ENCODE results near the gene CASK.
A peak's percentile ranks its signal among the peaks of the same experiment; 100 is the strongest.

The CASK gene

DNA sequence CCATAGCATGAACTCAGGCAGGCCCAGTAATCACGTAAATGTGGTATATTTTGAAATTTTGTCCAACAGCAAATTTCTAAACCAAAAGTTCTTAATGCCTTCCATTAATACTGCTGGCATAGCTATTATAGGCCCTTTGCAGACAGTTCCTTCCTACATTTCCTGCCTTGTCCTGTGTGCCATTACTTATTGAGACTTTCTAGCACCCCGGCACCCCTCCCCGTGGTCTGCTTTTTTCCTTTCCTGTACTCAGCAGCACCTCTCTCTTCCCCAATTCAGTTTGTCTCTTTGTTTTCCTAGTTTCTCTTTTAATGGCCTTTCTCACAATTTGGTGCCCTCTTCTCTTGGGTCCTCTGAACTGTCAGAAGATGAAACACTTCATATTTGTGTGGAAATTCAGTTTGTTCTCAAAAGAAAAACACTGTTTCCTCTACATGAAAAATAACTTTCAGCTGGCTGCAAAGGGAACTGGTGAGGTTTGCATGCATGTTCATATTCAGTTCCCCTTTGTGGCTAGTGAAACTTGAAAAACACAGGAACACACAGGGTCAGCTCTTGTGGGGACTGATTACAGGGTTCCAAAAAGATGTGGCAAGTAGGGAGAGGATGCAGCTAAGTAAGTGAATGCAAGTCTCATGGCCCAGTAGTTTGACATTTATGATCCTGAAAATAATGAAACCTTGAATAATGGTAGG, 217.5 kb downstream of the CASK start:
- TF ChIP-seq, protein P1, sequence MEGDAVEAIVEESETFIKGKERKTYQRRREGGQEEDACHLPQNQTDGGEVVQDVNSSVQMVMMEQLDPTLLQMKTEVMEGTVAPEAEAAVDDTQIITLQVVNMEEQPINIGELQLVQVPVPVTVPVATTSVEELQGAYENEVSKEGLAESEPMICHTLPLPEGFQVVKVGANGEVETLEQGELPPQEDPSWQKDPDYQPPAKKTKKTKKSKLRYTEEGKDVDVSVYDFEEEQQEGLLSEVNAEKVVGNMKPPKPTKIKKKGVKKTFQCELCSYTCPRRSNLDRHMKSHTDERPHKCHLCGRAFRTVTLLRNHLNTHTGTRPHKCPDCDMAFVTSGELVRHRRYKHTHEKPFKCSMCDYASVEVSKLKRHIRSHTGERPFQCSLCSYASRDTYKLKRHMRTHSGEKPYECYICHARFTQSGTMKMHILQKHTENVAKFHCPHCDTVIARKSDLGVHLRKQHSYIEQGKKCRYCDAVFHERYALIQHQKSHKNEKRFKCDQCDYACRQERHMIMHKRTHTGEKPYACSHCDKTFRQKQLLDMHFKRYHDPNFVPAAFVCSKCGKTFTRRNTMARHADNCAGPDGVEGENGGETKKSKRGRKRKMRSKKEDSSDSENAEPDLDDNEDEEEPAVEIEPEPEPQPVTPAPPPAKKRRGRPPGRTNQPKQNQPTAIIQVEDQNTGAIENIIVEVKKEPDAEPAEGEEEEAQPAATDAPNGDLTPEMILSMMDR (IDR thresholded peaks at IDR 0.05; ENCODE audit: insufficient read depth, missing control alignments): no peak
- FAIRE-seq: no peak
- DNase-seq (ENCODE audit: insufficient read length, low spot score): no peak

GRCh38 chrX:41705042-41705441, 218.3 kb downstream of the CASK start:
- DNase-seq (ENCODE audit: insufficient read length, low spot score) (no peak), FAIRE-seq (no peak)
- TF ChIP-seq, protein P1 (IDR thresholded peaks at IDR 0.05; ENCODE audit: insufficient read depth, missing control alignments): no peak

DNA sequence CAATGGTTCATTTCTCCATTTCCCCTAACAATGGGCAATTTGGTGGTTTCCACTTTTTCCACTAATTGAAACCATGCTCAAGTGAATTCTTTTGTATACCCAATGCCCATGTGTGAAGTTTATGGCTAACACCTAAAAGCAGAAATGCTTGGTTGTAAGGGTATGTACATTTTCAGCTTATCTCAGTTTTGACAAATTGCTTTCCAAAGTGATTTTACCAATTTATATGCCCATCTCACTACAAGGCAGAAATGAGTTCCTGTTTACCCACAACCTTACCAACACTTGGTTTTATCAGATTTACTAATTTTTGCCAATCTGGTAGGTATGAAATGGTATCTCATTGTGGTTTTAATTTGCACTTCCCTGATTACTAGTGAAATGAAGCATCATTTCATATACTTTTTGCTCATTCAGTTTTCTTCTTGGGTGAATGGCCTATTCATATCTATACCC, 219.8 kb downstream of the CASK start:
- FAIRE-seq: no peak
- TF ChIP-seq, protein P1 (IDR thresholded peaks at IDR 0.05; ENCODE audit: insufficient read depth, missing control alignments): no peak
- no peak for DNase-seq (ENCODE audit: insufficient read length, low spot score)

GRCh38 chrX:41695426-41695825, 227.9 kb downstream of the CASK start:
- no peak for FAIRE-seq
- TF ChIP-seq, protein P1 (IDR thresholded peaks at IDR 0.05; ENCODE audit: insufficient read depth, missing control alignments): no peak
- no peak for DNase-seq (ENCODE audit: insufficient read length, low spot score)

DNA sequence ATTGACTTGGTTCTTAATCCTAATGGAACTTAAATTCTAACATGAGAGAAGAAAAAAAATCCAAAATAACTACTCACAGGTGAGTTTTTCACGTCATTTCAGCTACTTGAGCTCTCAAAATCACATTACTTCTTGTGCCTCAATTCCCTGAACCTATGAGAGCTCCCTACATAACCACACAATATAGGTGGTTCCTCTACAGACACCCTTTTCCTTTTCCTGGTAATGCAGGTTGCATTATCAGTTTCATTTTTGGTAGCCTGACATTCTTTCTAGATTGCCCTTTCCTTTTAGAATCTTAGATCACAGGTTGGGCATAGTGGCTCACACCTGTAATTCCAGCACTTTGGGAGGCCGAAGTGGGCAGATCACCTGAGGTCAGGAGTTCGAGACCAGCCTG, 230.3 kb downstream of the CASK start:
- TF ChIP-seq, protein P1 (IDR thresholded peaks at IDR 0.05; ENCODE audit: insufficient read depth, missing control alignments): no peak
- FAIRE-seq (no peak), DNase-seq (ENCODE audit: insufficient read length, low spot score) (no peak)

DNA sequence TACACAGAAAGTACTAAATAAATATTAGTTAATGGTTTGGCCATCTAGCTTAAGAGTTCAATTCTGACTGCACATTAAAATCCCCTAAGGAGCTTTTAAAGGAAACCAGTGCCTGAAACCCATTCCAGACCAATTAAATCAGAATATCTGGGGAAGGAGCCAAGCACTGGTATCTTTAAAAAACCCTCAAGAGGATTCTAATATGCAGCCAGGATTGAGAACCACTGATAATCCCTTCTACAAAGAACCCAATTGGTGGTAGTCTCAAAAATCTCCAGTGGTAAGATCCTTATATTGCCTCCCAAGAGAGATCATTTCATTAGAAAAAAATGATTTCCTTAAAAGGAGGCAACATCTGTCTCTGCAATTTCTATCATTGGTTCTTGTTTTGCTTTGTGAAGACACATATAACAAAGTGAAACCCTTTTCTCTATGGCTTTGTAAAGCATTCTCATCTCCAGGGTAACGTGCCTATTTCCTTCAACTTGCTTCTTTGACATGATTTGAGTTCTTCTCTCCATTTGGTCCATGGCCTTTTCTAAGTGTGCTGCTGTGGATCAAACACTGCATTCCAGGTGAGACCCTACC, 231.1 kb downstream of the CASK start:
- no peak for DNase-seq (ENCODE audit: insufficient read length, low spot score)

More for the DNA sequence above, 231.1 kb downstream of the CASK start:
- TF ChIP-seq, protein P1 (IDR thresholded peaks at IDR 0.05; ENCODE audit: insufficient read depth, missing control alignments): no peak
- peak; percentile 35 for FAIRE-seq
